GM18511 (cell line): ENCODE results near the gene LIN54.
"Not testable (repeated sequence)": the region's sequence is repeated elsewhere in the genome, so short reads cannot be mapped to it uniquely, and the experiment has no call there.

ENCODE experiments used
- ATAC-seq: cut with Tn5 transposase; IDR thresholded peaks from one replicate; pipeline ENCODE4 v1.9.1; 2021; ENCODE audit warnings: mild to moderate bottlenecking, moderate library complexity; ENCODE audit not compliant: unreplicated experiment

LIN54 gene

DNA sequence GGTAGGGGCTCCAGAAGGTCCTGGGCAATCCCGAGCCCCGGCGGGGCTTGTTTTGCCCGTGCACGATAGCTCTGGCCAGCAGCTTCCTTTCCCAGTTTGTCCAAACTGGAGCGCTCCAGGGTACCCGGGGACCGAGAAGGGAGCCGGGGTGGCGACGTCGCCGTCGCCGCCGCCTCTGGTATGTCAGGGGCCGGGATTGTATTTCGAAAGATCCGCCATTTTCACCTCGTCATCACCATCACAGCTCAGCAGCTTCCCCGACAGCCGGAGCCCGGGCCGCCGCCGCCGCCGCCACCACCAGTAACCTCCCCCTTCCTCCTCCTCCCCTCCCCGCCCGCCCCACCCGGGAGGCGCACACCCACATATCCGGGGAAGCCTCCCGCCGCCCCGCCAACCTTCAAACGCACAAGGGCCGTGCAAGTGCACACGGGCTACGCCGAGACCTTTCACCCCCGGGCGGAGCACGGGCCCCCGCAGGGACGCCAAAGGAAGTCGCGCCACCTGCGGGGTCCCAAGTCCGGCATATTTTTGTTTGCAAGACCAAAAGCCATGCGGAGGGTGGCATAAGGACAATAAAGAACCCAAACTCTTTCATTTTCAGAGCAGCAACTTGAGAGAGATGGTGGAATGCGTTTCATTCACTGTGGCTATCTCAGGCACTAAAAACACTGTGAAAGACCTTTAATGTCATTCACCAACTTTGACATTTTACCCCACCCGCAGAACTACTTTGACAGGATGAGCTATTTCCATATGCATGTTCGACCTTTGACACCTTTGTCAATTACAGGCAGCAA is at the start of gene LIN54:
Gene LIN54, minus strand, starts transcription at position 302 of the 797 bp plus-strand sequence. CDS start 25,979 bp downstream, outside the sequence.
- ATAC-seq, result peak; percentile 47

DNA sequence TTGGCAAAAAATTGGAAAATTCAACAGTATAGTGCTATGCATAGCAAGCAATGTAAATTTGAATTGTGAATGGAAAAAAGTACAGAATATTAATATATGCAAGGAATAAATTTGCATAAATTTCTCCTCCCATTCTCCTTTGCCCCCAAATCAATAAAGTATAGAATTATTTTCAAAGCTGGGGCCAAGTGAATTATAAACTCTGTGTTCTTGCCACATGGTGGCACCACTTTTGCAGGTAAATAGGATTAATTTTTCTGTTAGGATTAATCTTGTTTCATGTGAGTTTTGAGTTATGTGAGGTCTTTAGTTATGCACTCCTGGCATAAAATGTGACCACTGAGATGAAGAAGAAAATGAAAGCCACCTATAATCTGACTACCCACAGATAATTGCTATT is 44.3 kb upstream of the LIN54 start:
- no peak for ATAC-seq

DNA sequence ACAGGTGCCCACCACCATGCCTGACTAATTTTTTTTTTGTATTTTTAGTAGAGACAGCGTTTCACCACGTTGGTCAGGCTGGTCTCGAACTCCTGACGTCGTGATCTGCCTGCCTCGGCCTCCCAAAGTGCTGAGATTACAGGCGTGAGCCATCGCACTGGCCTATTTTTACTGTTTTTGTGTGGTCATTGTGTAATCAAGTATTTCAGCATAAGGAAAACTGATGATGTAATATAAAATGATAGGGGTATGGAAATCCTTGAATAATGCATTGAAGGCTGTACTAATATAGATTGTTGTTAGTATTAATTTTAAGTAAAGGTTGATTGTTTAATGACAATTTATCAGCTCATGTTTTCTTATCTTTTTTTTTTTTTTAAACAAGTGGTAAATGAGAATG is 38.2 kb upstream of the LIN54 start:
- not testable (repeated sequence) for ATAC-seq

DNA sequence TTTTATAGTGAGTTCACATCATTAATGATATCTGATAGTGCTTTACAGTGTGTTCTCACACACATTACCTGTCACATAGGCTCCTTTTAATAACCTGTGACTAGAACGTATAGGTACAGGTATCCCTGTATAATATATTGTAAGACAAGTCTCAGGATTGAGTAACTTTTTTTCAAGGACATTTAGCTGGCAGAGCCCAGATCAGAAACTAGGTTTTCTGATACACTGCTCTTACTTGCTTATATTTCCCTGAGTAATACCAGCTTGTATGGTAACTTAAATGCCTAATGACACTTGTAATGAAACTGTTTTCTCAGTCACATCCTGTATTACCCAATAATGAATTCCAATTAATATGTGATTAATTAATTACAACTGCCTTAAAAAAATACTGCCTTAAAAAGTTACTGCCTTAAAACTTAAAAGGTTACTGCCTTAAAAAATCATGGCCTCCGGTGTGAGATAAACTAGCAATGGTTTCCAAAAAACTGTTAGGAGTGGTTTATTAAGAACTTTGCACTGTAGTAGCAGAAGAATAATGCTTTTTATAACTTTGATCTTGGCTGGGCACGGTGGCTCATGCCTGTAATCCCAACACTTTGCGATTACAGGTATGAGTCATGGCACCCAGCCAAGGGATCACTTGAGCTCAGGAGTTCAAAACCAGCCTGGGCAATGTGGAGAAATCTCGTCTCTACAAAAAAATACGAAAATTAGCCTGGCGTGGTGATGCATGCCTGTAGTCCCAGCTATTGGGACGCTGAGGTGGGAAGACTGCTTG is 36.3 kb upstream of the LIN54 start:
- no peak for ATAC-seq

DNA sequence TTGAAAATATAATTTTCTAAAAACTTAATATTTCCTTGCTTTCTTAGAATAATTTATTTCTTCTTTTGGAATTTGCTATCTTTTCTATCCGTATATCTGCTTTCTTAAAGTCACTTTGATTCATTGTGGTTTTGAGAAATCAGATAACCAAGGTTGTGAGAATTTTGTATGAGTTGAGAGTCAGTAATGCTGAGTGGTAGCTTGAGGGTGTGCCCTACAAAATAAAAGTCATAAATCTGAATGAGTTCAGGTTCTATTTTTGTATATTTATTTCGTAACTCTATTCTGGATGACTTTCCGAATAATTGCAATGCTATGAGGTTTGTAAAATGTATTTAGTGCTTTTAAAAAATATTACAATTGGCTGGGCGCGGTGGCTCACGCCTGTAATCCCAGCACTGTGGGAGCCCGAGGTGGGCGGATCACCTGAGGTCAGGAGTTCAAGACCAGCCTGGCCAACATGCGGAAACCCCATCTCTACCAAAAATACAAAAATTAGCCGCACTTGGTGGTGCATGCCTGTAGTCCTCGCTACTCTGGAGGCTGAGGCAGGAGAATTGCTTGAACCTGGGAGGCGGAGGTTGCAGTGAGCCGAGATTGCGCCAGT is 33.3 kb upstream of the LIN54 start:
- ATAC-seq, result no peak

DNA sequence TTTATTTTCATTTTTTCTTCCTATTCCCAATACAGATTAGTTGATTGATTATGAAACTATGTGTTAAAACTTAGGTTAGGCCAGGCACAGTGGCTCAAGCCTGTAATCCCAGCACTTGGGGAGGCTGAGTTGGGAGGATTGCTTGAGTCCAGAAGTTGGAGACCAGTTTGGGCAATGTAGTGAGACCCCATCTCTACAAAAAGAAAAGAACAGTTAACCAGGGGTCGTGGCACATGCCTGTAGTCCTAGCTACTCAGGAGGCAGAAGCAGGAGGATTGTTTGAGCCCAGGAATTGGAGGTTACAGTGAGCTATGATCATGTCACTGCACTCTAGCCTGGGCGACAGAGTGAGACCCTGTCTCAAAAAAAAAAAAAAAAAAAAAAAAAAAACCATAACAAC is 32.5 kb upstream of the LIN54 start:
- ATAC-seq, result not testable (repeated sequence)

DNA sequence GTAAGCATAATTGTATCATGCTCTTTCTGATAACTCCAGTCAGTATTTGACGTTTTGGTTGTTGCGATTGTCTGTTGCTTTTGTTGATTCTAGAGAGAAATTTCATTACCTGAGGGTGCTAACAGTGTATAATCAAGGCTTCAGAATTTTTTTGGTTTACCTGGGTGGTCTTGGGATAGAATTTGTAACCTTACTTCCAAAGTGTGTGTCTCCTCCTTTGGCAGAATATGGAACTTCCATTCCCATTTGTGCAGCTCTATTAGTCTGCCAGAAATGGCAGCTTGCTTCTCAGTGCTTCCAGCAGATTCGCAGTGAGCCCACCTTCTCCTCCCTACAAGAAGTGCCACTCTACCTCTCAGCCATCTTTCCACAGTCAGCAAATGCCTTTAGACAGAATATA is 29.6 kb upstream of the LIN54 start:
- ATAC-seq, result no peak

DNA sequence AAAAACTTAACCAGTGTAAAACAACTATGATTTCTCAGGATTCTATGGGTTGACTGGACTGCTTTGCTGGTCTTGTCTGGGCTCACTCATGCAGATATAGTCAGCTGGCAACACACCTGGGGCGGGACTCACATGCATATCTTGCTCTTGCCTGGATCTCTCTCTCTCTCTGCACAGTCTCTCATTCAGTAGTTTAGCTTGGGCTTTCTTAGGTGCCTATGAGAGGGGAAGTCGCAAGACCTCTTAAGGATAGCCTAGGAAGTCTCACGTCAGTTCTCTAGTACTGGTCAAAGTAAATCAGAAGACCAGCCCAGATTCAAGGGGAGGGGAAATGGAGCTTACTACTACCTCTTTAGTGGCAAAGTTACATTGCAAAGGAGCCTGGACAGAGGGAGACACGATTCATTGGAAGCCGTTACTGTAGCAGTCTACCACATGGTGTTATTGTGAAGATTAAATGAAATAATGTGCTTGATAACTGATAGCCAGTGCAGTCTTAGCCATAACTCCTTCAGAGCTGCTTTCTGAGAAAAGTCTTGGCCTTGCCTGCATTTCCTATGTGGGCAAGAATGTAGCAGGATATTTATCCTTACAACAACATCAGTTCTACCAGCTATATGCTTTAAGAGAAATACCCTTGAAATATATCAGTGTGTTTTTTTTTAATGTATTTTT is 26.5 kb upstream of the LIN54 start:
- ATAC-seq, result no peak

DNA sequence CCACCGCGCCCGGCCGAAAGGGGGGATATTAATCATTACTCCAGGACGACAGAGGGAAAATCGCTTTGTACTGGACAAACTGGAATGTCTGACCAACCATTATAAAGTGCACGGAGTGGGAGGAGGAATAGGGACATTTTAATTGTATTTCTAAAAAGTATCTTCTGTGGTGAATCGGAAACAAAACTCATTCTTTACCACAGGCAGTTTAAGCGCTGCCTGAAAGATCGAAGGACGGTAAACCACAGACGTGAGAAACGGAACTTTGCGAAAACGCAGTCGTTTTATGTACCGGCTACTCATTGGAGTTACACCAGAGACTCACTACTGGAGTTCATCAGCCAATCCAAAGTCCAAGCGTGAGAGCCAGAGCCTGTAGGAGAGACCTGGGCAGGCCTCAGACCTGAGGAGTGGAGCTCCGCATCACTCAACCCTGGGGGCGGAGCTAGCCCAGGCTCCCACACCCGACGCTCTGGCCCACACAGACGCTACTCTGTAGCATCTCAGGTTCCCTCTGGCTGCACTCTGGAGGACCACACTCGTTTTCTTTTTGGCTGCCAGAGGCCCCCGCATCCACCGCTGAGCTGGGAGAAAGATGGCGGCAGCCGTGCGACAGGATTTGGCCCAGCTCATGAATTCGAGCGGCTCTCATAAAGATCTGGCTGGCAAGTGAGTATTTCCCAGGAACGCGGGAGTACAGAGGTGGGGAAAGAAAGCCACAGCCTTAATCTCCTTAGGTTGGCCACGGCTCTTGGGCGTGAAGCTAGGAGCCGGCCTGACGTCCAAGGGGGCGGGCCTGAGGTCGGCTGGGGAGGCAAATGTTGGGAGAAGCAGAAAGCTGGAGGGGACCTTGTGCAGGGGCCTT is 24.2 kb upstream of the LIN54 start, which contains the start of gene COPS4:
Gene COPS4, plus strand, starts transcription at position 554 of the 865 bp plus-strand sequence. Its CDS starts 42 bp downstream, at position 596.
- peak; percentile 99 for ATAC-seq

DNA sequence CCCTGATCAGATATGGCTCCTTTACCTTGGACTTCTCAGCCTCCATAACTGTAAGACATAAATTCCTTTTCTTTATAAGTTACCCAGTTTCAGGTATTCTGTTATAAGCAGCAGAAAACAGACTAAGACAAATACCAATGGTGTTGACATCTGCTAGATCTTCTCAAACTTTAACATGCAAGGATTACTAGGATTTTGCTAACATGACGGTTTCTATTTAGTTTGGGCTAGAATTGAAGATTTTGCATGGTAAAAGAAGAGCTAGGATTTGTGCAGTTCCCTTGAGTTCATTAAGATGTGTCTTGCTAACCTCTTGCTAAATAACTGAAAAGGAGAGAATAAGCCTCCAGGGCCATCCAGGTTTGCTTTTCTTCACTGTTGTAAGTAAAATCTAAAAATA is 19.1 kb upstream of the LIN54 start:
- ATAC-seq, result no peak

DNA sequence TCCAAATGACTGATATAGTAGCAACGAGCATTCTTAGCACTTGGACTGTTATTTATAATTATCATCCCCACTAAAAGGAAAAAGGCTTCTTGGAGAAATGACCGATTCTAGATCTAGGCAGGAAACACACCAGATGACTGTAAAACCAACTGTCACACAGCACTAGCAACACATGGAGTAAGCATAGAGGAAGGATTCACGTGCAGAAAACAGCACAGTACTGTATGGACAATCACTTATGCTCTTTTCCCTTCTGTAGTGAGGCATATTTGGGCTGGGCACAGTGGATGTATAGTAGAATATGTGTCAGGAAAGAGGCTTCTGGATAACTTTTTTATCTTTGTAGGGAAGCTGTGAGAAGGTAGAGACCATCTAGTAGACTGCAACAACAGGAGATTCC is 18.4 kb upstream of the LIN54 start:
- no peak for ATAC-seq

DNA sequence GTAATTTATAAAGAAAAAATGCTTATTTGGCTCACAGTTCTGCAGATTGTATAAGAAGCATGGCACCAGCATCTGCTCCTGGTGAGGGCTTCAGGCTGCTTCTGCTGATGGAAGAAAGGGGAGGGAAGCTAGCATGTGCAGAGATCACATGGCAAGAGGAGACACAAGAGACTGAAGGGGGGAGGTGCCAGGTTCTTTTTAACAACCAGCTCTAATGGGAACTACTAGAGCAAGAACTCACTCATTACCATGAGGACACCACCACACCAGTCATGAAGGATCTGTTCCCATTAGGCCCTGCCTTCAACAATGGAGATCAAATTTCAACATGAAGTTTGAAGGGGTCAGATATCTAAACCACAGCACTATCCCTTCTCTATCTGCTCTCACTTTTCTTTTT is 14.9 kb upstream of the LIN54 start:
- ATAC-seq, result peak; percentile 47

DNA sequence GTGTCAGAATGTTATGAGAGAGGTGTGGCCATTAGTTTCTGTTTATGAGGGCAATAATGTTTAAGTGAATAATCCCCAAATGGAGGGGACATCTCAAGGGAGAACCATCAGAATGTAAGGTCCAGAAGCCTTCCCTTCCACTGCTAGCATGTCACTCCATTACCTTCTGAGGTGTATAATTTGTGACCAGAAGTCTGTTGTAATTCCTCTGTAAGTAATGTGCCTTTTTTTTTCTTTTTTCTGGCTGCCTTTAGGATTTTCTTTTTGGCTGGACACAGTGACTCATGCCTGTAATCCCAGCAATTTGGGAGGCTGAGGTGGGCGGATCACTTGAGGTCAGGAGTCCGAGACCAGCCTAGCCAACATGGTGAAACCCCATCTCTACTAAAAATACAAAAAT is 13.6 kb upstream of the LIN54 start:
- ATAC-seq, result no peak

DNA sequence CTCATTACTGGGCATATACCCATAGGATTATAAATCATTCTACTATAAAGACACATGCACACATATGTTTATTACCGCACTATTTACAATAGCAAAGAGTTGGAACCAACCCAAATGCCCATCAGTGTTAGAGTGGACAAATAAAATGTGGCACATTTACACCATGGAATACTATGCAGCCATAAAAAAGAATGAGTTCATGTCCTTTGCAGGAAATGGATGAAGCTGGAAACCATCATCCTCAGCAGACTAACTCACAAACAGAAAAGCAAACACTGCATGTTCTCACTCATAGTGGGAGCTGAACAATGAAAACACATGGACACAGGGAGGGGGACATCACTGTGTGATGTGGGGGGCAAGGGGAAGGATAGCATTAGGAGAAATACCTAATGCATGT is 13.0 kb upstream of the LIN54 start:
- ATAC-seq, result not testable (repeated sequence)

DNA sequence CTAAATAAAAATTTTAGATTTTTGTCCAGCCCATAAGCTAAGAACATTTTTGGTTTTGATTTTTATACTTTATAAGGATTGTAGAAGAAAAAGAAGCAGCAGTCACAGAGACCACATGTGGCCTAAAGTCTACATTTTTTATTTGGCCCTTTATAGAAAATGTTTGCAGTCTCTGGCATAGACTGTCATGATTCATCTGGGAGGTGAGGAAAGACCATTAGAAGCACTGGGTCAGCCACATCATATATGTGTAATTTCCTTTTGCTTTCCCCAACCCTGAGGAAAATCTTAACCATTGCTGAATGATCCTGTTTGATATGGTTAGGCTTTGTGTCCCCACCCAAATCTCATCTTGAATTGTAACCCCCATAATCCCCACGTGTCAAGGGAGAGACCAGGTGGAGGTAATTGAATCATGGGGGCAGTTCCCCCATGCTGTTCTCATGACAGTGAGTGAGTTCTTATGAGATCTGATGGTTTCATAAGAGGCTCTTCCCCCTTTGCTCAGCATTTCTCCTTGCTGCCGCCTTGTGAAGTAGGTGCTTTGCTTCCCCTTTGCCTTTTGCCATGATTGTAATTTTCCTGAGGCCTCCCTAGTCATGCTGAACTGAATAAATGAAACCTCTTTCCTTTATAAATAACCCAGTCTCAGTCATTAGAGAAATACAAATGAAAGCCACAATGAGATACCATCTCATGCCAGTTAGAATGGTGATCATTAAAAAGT is 12.3 kb upstream of the LIN54 start:
- ATAC-seq, result no peak

DNA sequence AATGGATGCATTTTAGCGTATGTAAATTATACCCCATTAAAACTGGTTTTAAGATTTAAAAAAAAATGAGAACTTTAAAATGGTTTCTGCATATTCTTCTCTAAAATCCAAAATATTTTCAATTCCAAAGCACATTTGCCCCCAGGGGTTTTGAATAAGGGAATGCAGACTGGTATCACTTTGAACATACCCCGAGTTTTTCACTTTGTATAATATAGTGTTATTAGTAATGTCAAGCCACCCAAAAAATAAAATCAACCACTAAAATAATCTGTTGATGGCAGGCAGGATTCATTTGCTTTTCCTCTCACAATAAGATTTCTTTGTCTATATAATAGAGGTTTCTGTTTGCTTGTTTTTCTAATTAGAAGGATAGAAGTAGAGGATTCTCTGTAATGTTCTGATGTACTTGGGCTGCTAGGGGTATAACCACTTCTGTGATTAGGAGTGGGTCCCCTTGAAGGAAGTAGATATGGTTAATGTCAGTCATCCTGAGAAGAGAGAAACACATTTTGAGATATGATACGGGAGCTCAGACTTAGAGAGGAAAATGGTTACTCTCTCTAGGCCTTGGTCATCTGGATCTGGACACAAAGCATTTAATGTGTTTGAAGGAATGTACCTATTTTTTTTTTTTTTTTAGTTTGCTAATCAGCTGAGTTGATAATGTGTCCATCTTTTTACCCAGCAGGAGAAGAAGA is 9.3 kb upstream of the LIN54 start:
- peak; percentile 88 for ATAC-seq

DNA sequence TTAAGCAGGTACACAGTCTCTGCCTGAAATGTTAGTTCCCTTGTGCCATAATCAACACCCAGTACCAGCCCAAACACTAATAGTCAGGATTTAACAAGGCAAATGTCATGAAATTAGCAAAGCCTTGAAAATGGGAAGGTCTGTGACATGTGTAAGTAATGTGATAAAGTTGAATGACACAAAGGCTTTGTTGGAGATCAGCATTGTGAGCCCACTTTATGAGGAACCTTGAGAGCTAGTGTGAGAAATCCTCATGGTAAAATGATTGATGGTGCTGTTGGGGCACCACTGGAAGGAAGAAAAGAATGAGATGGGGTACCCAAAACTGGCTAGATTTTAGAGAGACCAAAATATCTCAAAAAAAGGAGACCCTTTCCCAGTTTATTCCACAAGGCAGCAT is 3.3 kb upstream of the LIN54 start:
- ATAC-seq, result no peak

DNA sequence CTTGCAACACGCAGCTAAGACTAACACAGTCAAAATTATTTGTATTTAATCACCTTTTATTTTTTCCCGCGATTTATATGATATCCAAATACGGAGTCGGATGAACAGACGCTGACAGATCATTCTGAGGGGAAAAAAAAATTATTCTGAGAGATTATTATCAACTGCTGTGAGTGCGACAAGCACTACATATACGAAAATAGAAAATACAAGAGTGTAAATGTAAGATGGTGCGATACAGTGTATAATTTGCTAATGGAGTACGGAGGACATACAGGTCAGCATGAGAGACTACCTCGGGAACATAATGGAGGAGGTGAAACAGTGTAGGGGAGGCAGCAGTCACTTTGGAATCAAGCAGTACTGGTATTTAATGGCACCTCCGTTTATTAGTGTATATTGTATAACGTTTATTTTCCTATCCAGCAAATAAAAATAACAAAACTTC is 2.8 kb upstream of the LIN54 start:
- ATAC-seq, result no peak
